Measurements from ENCODE around the gene ASB14. TPM values are rescaled to one million over a fixed set of nuclear protein-coding genes. Genes with fewer than 3 reads are reported as not detected.

The ASB14 gene
- total RNA-seq, 4 donors from 2014 or later, result 1.9 to 3.4 (median 2.6) TPM

DNA sequence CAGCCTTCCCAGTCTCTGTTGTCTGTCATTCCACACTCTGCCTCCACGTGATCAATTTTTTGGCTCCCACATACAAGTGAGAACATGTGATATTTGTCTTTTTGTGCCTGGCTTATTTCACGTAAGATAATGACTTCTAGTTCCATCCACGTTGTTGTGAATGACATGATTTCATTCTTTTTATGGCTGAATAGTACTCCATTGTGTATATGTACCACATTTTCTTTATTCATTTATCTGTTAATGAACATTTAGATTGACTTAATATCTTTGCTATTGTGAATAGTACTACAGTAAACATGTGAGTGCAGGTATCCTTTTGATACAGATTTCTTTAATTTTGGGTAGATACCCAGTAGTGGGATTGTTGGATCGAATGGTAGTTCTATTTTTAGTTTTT lies 31.4 kb downstream of the ASB14 start:
- TF ChIP-seq POLR2A (IDR thresholded peaks at IDR 0.05), result no peak
- TF ChIP-seq, protein P1, sequence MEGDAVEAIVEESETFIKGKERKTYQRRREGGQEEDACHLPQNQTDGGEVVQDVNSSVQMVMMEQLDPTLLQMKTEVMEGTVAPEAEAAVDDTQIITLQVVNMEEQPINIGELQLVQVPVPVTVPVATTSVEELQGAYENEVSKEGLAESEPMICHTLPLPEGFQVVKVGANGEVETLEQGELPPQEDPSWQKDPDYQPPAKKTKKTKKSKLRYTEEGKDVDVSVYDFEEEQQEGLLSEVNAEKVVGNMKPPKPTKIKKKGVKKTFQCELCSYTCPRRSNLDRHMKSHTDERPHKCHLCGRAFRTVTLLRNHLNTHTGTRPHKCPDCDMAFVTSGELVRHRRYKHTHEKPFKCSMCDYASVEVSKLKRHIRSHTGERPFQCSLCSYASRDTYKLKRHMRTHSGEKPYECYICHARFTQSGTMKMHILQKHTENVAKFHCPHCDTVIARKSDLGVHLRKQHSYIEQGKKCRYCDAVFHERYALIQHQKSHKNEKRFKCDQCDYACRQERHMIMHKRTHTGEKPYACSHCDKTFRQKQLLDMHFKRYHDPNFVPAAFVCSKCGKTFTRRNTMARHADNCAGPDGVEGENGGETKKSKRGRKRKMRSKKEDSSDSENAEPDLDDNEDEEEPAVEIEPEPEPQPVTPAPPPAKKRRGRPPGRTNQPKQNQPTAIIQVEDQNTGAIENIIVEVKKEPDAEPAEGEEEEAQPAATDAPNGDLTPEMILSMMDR (IDR thresholded peaks at IDR 0.05 in 4 of 5, conservative IDR thresholded peaks at IDR 0.05 in 1 of 5), result no peak
- Histone ChIP-seq H3K36me3 (peaks cover 0 to 72% of the 10 kb centered on the region in 2 donors), H3K27me3 (no peaks in the 10 kb centered on the region), H3K27ac (no peak overlapping the region), H3K4me1 (peaks cover 12 to 21% of the 10 kb centered on the region in 2 donors), H3K4me3 (no peak overlapping the region), H3K9me3 (no peaks in the 10 kb centered on the region)
- intact Hi-C loops (cut with DNase I; ENCODE audit: low total_unique reads) (no loop called here), in situ Hi-C loops (cut with MboI; ENCODE audit: low sequenced_read_pairs in 4 of 4) (no loop called here)
- no peak for ATAC-seq
- no peak for DNase-seq

DNA sequence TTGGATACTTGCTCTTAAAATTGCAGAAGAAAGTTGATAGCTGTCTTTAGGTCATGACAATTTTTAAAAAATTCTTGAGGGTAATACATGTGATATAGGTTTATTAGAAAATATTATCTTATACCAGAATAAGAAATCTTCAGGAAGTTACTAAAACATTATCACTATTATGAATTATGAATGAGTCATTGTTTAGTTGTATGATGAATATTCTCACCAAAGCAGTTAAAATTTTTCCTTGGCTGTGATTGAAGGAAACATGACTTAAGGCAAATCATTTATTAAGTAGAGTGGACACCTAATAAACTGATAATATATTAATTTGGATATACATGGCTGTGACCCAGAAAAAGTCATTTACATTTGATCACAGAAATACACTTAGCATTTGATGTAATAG lies 34.8 kb downstream of the ASB14 start:
- Histone ChIP-seq H3K27ac (peak overlapping the region; percentile 84 to 87 (median 86)), H3K4me1 (peaks cover 23 to 26% of the 10 kb centered on the region in 2 donors), H3K9me3 (no peaks in the 10 kb centered on the region), H3K4me3 (no peak overlapping the region), H3K27me3 (no peaks in the 10 kb centered on the region), H3K36me3 (peaks cover 0 to 63% of the 10 kb centered on the region in 2 donors)
- no peak for TF ChIP-seq POLR2A (IDR thresholded peaks at IDR 0.05)
- TF ChIP-seq, protein P1 (IDR thresholded peaks at IDR 0.05 in 4 of 5, conservative IDR thresholded peaks at IDR 0.05 in 1 of 5), result no peak
- DNase-seq, result no peak
- intact Hi-C loops (cut with DNase I; ENCODE audit: low total_unique reads) (loop anchor here (5.0 kb wide), 1 partner anchor 35 kb away; the partner anchor contains the start of gene ASB14), in situ Hi-C loops (cut with MboI; ENCODE audit: low sequenced_read_pairs in 4 of 4) (no loop called here)
- no peak for ATAC-seq

DNA sequence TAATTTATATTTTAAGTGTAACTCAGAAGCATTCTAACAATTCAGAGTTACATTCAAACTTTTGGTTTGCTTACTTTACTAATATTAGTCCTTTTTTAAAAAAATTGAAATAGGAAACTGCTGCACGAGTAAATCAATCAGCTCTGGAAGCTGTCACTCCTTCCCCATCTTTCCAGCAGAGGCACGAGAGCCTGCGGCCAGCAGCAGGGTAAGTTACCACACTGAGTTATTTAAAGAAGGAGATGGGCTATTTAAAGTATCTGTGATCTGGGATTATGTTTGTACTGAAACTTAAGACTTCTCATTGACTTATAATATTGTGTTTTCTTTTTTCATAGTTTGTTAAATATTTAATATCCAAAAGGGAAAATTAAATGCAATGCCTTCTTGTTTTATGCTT lies 35.6 kb downstream of the ASB14 start:
- intact Hi-C loops (cut with DNase I; ENCODE audit: low total_unique reads), result loop anchor here (5.0 kb wide), 1 partner anchor 35 kb away; the partner anchor contains the start of gene ASB14
- peak overlapping the region; percentile 84 to 87 (median 86) for H3K27ac ChIP-seq
- TF ChIP-seq POLR2A (IDR thresholded peaks at IDR 0.05), result no peak
- TF ChIP-seq, protein P1 (IDR thresholded peaks at IDR 0.05 in 4 of 5, conservative IDR thresholded peaks at IDR 0.05 in 1 of 5), result no peak
- no peaks in the 10 kb centered on the region for H3K27me3 ChIP-seq
- H3K4me1 ChIP-seq, result peaks cover 25 to 32% of the 10 kb centered on the region in 2 donors
- H3K9me3 ChIP-seq, result no peaks in the 10 kb centered on the region
- H3K36me3 ChIP-seq, result peaks cover 0 to 60% of the 10 kb centered on the region in 2 donors
- H3K4me3 ChIP-seq, result no peak overlapping the region
- DNase-seq, result peak; percentile 56 to 75
- ATAC-seq, result peak; percentile 86 to 91
- in situ Hi-C loops (cut with MboI; ENCODE audit: low sequenced_read_pairs in 4 of 4), result no loop called here

DNA sequence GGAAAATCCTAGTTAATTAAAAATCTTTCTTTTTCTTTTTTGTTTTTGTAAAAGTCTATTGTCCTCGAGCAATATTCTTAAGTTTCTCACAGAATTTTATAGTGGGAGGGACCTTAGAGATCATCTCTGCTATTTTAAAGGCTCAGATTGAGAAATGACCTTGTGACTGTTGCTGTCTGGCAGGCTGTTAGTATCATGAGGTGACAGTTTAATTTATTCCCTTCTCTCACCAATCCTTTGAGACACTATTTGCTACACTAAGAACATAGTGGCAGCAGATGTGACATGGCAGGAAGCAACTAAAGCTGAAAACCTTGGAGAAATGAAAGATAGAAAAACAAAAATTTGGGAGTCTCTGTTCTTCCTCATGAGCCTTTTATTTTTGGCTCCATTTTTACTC lies 40.1 kb downstream of the ASB14 start:
- DNase-seq, result peak; percentile 51 to 63
- Histone ChIP-seq H3K4me3 (no peak overlapping the region), H3K27me3 (no peaks in the 10 kb centered on the region), H3K27ac (peak overlapping the region; percentile 84 to 87 (median 86)), H3K4me1 (peaks cover 22 to 23% of the 10 kb centered on the region in 2 donors), H3K36me3 (peaks cover 0 to 46% of the 10 kb centered on the region in 2 donors), H3K9me3 (no peaks in the 10 kb centered on the region)
- in situ Hi-C loops (cut with MboI; ENCODE audit: low sequenced_read_pairs in 4 of 4) (no loop called here), intact Hi-C loops (cut with DNase I; ENCODE audit: low total_unique reads) (loop anchor here (1.0 to 2.0 kb wide), 2 partner anchors 24 to 344 kb away; partner anchors contain the start of gene ARF4)
- ATAC-seq, result peak; percentile 98
- TF ChIP-seq, protein P1 (IDR thresholded peaks at IDR 0.05 in 4 of 5, conservative IDR thresholded peaks at IDR 0.05 in 1 of 5), result no peak
- TF ChIP-seq POLR2A (IDR thresholded peaks at IDR 0.05), result peak; percentile 14 to 21
